NCI-H2029 (cell line): ENCODE measurements around the gene RAB30.

ENCODE experiments used
- DNase-seq: peaks from one replicate; lab custom pipeline; 2025; lab: John Stamatoyannopoulos, UW

The RAB30 gene

GRCh38 chr11:83070731-83071566 lies 748 bp downstream of the RAB30 start:
- DNase-seq, result no peak

GRCh38 chr11:83070044-83070701 lies 1.5 kb downstream of the RAB30 start:
- no peak for DNase-seq

GRCh38 chr11:83069441-83070043 lies 2.2 kb downstream of the RAB30 start:
- DNase-seq, result no peak

DNA sequence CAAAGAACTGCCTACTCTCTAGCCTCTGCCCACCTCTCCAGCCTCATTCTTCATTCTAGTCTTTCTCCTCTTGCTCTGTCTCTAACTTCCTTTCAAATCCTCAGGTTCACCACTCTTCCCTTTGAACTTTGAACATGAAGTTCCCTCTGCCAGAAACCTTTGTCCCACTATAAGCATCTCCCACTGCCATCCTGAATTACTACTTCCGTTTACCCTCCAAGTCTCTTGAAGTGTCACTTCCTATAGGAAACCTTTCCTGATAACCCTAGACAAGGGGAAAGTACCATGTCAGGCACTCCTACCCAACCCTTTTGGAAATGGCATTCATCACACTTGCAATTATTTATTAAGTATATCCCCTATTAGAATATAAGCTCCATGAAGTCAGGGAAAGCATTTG lies 3.1 kb downstream of the RAB30 start:
- DNase-seq, result no peak

GRCh38 chr11:83064011-83064410 lies 7.7 kb downstream of the RAB30 start:
- DNase-seq, result no peak

DNA sequence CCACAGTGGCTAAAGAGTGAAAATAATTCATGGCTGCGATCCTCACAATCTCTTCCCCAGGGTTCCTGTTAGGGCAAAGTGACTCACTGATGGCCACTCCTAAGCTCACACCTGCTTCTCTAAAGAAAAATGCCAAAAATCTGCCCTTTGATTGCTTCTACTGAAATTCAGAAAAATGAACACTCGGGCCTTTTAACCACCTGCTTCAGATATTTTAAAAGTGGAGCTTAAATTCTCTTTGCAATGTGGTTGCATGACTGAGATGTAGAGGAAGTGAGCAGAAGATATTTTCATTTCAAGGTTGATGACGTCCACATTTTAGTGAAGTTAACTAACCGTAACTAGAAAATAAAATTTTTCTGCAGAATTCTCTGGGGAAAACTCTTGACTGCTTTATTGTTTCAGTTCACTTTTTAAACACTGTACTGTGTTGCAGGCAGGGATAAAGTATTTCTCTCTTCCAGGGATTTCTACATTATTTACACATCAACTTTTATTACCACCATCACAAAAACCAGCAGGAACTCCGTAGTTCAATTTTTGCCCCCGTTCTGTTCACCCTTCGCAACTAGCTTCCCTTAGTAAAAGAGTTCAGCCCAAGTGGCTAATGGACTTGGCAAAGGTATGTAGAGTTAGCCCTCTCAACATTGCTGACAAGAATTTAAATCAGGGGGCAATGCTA lies 8.5 kb downstream of the RAB30 start:
- DNase-seq, result no peak

- DNase-seq, result no peak
Measured at GRCh38 chr11:83061883-83062282, 9.8 kb downstream of the RAB30 start.

GRCh38 chr11:83060965-83061364 lies 10.7 kb downstream of the RAB30 start:
- DNase-seq, result no peak

- DNase-seq, result no peak
Measured at GRCh38 chr11:83057721-83058120, 14.0 kb downstream of the RAB30 start.

DNA sequence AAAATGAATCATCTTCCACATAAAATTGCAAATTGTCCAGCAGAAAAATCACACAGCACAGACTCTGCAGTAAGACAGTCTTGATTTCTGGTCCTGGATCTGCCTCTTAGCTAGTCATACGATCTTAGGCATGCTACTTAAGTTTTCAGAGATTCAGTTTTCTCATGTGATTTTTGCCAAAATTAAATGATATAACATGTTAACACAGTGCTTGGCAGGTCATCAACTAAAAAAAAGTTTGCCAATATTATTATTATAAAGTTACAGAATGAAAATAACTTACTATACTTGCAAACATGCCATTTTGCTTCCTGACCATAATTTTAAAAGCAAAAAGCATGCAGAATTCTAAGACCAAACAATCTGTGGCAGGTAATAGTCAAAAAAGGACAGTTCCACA lies 15.1 kb downstream of the RAB30 start:
- DNase-seq, result no peak

- DNase-seq, result no peak
Measured at GRCh38 chr11:83056204-83056603, 15.5 kb downstream of the RAB30 start.

- DNase-seq, result peak; percentile 92
Measured at GRCh38 chr11:83054904-83055380, 16.8 kb downstream of the RAB30 start.

- DNase-seq, result peak; percentile 67
Measured at GRCh38 chr11:83054001-83054400, 17.7 kb downstream of the RAB30 start.

GRCh38 chr11:83051760-83052671 lies 19.7 kb downstream of the RAB30 start:
- DNase-seq, result peak; percentile 61

DNA sequence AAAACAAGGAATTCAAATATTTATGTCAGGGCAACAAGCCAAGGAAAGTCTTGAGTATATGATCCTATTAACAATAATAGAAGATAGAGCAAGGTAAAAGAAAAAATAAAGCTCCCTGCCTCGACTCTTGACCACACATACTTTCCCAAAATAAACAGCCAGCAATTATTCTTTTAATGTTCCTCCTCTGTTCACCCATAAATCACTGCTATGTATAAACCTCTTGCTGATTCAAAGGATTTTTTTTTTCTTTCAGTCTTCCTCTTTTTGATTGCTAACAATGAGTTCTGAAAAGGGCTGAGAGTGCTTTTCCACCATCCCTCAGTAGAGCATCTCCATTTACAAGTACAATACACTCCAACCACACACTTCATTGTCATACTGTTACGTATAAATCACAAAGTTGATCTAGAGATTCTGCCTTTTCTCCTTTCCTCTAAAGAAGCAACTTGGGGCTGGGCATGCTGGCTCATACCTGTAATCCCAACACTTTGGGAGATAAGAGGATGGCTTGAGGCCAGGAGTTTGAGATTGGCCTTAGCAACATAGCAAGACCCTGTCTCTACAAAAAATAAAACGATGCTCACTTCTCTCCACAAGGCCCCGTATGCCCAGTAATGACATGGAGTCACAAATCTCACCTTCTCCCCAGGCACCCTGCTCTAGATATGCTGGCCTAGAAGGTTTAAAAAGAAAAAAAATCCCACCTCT lies 24.0 kb downstream of the RAB30 start:
- peak; percentile 35 for DNase-seq

GRCh38 chr11:83046621-83047172 lies 25.0 kb downstream of the RAB30 start:
- DNase-seq, result no peak

DNA sequence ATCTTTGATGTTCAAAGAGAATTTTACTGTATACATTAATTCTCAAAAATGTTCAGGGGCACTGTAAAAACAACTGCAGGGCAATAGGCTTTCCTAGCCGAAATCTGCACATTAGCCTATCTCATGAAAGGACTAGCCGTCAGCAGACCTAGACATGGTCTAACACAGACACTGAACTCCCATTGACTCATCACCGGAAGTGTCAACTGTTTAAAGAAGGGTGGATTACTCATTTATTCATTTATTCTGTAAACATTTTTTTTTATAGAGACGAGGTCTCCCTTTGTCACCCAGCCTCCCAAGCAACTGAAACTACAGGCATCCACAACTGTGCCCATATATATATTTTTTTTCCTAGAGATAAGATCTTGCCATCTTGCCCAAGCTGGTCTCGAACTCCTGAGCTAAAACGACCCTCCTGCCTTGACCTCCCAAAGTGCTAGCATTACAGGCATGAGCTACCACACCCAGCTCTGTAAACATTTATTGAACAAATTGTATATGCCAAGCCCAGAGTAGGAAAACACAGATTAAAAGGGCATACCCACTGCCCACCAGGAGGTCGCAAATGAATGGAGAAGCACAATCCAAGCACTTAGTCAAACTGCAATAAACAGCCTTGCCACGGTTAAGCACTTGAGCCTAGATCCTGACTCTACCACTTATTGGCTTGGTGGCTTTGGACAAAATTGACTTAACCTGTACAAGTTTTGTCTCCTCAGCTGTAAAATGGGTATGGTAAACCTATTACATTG lies 26.6 kb downstream of the RAB30 start:
- peak; percentile 36 for DNase-seq

DNA sequence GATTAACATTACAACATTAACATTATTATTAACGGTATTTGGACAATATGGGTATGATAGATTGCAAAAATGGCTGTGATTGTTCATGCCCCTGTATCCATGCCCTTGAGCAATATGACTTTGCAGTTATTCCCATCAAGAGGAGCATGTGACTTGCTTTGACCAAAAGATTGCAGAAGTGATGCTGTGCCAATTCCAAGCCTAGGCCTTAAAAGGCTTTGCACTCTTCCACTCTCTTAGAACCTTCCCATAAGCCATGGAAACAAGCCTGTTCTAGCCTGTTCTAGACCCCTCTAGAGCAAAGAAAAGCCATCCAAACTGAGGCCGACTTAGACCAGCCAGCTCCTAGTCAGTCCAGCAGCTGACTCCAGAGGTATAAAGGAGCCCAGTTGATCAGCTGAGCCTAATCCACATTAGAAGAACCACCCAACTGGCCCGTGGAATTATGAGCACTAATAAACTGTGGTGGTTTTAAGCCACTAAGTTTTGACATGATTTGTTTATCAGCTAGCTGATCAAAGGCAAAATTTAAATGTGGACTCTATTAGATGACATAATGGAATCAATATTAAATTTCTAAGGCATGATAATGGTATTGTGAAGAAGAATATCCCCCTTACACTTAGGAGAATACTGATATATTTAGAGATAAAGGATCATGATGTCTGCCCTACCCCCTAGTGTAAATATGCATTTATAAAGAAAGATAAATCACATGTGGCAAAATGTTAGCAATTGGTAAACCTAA lies 28.6 kb downstream of the RAB30 start:
- DNase-seq, result no peak

DNA sequence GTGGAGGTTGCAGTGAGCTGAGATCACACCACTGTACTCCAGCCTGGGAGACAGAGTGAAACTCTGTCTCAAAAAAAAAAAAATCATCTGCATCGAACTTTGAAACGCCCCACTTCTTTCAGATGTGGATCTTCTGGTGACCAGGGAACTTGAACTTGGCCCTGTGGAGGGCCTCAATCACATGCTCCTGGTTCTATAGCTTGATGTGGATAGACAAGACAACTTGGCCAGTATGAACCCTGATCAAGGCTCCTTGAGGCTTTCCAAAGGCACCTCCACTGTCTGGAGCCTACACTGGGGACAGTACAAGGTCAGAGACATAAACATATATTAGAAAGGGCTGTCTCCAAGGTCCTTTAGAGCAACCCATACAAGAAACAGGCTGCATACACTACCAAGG lies 30.6 kb downstream of the RAB30 start:
- DNase-seq, result no peak
